Right kidney (tissue), 1 donor: ENCODE measurements around the gene UBE2G2.

Experiments
- DNase-seq: peaks from one replicate; pipeline ENCODE4 v3.0.0-alpha.2; 2016

The UBE2G2 gene

DNA sequence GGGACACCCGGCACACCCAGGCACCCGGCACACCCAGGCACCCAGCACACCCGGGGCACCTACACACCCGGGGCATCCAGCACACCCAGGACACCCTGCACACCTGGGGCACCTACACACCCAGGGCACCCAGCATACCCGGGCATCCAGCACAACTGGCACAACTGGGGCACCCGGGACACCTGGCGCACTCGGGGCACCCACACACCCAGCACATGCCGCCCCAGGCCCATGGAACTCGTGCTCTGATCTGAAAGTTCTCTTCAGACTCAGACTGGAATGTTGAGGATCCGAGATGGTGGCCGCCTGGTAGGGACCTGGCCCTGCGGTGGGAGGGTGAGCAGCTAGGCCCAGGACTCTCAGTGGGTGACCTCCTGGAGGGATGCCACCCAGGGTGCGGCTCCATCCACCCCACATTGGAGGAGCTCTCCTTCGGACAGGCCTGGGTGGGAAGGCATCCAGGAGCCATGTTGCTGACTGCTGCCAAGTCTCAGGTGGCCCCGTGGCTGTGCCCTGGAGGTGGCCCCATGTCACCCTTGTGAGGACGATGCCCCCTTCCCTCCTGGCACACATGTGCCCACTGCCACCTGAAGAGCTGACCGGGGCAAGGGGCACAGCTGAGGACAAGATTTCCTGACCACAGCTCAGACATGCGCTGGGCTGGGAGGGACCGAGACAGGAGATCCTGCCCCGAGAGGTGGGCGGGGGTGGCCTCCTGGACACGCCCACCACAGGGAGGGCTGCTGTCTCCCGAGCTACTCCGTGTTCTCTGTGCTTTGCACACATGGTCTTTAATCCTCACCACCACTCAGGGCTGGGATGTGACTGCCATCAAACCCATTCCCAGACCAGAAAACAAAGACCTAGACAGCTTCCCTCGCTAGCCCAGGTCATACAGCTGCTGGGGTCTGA lies 37.0 kb downstream of the UBE2G2 start:
- DNase-seq: no peak

DNA sequence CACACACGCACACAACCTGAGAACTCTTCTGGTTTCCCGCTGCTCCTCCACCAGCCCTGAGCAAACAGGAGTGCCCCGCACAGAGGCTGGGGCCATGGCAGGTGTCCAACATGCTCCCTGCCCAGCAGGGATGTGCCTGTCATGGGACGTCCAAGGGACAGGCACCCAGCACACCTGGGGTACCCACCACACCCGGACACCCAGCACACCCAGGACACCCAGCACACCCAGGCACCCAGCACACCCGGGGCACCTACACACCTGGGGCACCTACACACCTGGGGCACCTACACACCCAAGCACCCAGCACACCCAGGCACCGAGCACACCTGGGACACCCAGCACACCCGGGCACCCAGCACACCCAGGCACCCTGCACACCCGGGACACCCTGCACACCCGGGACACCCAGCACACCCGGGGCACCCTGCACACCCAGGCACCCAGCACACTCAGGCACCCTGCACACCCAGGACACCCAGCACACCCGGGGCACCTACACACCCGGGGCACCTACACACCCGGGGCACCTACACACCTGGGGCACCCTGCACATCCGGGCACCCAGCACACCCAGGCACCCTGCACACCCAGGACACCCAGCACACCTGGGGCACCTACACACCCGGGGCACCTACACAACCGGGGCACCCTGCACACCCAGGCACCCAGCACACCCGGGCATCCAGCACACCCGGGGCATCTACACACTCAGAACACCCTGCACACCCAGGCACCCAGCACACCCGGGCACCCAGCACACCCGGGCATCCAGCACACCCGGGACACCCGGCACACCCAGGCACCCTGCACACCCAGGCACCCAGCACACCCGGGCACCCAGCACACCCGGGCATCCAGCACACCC lies 37.9 kb downstream of the UBE2G2 start:
- no peak for DNase-seq

- DNase-seq: no peak
These were observed 38.6 kb downstream of the UBE2G2 start for GRCh38 chr21:44763050-44763378.

DNA sequence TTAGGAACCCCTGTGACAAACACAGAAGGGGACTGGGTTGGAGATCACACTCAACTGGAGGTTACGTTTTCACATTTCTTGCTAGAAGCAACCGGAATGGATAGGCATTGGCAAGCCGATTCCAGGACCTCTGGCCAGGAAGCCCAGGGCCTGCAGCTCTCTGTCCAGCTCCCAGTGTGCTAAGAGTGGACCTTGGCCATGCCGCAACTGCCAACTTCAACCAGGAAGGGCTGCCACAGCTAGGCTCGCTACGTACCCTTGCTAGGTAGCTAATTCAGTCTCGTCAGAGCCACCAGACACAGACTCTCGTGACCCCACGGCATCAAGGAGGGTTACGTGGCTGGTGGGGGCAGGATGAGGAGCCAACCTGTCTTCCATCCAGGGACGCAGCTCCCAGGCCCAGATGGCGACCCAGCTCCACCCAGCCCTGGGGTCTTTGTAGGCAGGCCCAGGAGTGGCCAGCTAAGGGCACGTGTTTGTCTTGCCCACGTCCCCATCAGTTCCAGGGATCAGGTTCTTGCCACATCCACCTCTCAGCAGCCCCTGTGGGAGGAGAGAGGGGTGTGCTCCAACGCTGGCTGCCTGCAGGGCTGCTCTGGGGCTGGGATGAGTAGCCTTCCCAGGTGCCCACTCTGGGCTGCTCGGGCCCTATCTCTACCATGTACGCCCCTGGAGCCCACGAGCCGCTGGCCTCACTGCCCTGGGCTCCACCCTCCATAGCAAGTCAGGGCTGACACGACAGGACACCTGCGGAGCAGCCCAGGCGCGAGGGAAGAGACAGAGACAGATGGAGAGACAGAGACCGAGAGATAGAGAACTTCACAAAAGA lies 39.2 kb downstream of the UBE2G2 start:
- DNase-seq: no peak

- no peak for DNase-seq
These were observed 39.8 kb downstream of the UBE2G2 start for GRCh38 chr21:44761747-44762208.

DNA sequence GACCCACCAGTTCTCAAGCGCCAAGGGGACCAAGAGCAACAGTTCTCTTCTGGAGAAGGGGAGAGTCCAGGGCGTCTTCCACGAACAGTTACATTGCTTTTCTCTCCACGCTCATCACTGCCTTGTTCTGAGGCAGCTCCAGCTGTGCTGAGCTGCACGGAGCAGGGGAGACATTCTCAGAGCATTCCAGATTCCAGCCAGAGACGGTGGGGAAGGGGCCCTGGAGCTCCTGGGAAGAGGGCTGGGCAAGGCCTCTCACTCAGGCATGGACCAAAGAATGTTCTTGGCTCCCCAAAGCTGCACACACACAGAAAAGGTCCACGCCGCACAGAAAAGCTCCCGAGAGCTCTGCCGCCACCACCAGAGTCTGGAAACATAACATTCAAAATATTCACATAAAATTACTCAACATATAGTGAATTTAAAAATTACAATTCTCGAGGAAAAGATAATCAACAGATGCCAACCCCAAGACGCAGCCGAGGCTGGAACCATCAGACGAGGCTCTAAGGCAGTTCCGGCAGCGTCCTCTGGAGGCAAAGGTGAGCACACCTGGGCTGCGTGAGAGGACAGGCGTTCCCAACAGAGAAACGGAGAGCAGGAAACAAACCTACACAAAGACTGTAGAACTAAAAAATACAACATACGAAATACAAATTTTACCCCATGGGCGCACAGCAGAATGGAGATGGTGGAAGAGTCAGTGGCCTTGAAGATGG lies 40.5 kb downstream of the UBE2G2 start:
- no peak for DNase-seq

- DNase-seq: no peak
These were observed 41.2 kb downstream of the UBE2G2 start for GRCh38 chr21:44760376-44760775.

DNA sequence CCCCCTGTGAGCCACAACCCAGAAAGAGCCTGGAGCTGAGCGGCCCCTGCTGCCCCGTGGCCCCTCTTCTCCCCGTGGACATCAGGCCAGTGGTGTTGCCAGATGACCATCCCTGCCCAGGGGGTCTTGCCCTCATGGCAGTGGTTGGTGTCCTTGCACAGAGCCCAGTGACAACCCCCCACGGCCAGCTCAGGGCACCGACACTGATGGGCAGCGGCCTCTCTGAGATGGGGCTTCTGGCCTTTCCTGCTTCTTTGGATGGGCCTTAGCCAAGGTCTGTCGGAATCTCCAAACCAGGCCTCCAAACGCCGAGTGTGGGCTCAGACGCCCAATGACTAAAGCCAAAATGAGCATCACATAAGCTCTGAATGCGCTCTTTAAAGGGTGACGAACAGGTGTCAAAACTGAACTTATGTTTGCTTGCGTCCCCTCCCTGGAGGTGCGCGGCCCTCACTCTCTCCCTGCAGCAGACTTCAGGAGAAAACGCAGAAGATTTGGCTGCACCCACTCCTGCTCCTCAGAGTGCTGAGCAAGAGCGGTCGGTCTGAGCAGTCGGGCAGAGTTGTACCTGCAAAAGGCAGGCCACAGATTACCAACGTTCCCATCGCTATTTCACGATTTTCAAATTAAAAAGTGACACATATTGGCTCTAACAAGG lies 41.9 kb downstream of the UBE2G2 start:
- no peak for DNase-seq

- no peak for DNase-seq
These were observed 42.6 kb downstream of the UBE2G2 start for GRCh38 chr21:44758781-44759627.

DNA sequence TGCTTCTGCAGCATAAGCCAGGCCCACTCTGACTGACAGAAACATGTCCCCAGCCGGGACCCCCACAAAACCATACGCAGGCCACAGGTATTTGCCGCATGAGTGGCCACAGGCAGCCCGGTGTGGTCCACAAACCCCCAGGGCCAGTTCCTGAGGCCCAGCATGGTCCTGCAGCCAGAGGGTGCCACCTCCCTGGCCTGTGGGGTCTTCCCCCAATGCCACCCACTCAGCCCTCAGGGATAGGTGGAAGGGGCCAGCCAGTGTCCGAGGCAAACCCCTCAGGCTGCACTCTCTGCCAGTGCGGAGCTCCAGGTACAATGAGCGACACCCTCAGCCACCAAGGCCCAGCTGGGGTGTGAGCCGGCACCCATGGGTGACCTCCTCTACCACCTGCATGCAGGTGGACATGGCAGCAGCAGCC lies 43.5 kb downstream of the UBE2G2 start:
- DNase-seq: no peak

DNA sequence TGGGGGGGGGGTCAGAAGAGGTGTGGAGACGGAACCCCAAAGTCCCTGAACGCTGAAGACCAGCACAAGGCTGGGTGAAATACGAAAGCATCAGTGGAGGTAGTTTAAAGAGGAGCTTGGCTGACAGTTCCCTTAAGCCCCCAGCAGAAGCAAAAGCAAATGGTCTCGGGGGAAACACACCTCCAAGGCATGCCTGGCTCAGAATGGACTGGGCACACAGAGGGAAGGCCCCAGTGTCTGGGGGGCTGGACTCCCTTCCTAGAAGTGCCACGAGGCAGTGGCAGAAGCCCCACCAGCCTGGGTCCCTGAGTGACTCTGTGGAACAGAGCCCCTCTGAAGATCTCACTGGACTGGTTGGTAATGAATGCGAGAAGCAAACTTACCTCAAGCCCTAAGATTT lies 43.9 kb downstream of the UBE2G2 start:
- no peak for DNase-seq

DNA sequence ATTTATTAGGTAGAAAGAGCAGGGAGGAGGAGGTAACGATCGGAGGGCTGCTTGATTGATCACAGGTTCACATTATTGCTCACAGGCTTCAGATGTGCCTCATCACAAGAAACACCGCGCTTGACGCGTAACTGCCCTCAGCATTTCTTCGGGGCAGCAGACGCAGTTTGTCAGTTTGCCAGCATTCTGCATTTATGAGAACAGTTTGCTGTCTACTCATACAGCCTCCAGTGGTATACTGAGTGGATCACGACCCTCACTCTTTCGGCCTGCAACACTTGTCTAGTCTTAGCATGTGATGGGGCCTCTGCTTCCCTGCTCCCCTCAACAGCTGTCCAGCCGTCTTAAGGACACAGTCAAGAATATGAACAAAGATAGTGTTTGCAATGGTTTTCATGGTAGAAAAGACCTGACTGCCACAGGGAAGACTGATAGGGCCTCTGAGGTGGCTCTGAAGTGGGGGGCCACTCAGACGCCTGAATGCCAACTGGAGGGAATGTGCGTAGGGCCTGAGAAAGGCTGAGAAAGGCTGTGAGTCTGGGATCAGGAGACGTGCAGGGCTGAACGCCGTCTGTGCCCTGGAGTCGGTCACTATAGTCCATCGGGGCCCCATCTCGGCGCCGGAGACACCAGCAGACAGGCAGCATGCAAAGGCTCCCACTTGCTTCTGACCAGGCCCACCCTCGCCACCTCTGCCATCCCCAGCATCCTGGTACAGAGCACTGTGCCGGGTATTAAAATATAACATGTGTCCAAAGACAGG lies 45.0 kb downstream of the UBE2G2 start:
- DNase-seq: no peak

GRCh38 chr21:44755227-44755626 lies 46.4 kb downstream of the UBE2G2 start:
- no peak for DNase-seq

DNA sequence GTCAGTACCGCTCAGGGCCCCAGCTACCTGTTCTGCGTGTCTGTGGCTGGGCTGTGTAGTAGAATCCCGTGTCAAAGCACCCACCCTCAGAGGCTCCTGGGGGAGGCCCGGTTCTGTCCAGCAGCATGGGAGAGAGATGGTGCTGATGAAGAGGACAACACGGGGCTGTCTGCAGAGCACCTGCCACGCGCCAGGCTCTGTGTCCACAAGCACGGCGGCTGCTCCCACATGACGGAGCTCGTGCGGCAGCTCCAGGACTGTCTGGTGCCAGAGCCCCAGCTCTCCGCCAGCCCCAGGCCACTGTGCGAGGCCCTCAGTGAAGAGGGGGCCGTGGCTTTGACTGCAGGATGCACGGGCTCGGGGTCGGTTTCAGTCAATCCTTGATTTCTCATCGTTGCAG lies 48.3 kb downstream of the UBE2G2 start:
- no peak for DNase-seq

DNA sequence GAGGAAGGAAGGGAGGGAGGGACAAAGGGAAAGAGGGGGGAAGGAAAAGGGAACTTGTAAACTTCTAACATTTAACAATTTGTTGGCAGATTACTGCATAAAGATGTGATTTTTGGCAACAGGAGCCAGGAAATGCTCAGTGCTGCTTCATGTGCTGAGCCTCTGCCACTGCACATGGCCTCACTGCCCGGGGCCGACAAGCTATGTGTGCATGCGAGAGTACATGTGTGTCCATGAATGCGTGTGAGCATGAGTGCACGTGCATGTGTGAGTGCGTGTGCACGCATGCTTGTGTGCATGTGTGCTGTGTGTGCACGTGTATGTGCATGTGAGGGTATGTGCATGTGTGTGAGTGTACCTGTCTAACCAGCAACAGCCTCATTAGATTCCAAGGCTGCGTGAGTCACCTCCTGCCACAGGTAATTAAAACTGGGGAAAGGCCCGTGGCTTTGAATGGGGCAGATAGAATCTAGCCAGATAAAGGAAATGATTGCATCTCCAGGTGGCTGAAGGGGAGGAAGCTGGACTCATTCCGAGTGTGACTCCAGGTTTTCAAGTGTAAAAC lies 48.9 kb downstream of the UBE2G2 start:
- peak; percentile 35 for DNase-seq

DNA sequence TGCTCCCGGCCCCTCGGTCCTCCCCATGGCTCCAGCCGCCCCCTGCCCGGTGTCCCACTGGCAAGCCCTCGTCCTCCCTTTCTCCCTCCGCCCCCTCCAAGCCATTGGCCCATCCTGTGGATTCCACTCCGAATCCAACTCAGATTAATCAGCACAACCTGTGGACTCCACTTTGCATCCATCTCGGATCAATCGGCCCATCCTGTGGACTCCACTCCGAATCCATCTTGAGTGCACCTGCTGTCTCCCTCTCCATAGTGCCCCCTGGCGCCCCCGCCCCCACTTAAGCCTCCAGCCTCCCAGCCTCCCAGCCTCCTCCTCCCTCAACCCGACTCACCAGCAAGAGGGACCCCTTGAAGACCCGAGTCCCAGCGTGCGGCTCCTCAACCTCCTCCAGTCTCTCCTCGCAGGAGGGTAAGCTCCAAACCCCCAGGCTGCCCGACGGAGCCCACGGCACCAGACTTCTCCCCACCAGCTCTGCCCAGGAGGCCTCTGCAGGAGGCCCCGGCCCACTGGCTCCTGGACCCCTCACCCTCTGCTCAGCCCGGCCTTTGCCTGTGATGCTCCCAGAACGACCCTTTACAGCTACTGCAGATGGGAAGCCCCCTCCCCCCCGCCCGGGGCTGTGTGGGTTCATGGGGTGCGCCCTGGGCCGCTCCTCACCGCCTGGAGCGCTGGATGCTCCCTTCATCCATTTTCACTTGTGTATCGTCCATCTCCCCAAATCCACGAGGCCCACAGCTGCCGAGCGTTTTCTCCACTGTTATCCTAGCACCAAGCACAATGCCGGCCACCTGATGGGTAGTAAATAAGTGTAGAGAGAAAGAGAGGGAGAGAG lies 49.6 kb downstream of the UBE2G2 start:
- DNase-seq: no peak

- DNase-seq: peak; percentile 26
These were observed 50.3 kb downstream of the UBE2G2 start for GRCh38 chr21:44751186-44751798.

GRCh38 chr21:44750675-44751025 lies 51.0 kb downstream of the UBE2G2 start:
- DNase-seq: no peak
